Fibroblast of skin of back (primary cell): ENCODE measurements around the gene CCNC.
A peak's percentile ranks its signal among the peaks of the same experiment; 100 is the strongest.
"Not testable (repeated sequence)": the region's sequence is repeated elsewhere in the genome, so short reads cannot be mapped to it uniquely, and the experiment has no call there.

Experiments used
- DNase-seq: peaks from one replicate; pipeline ENCODE4 v3.0.0-alpha.2; 2013

Gene CCNC

DNA sequence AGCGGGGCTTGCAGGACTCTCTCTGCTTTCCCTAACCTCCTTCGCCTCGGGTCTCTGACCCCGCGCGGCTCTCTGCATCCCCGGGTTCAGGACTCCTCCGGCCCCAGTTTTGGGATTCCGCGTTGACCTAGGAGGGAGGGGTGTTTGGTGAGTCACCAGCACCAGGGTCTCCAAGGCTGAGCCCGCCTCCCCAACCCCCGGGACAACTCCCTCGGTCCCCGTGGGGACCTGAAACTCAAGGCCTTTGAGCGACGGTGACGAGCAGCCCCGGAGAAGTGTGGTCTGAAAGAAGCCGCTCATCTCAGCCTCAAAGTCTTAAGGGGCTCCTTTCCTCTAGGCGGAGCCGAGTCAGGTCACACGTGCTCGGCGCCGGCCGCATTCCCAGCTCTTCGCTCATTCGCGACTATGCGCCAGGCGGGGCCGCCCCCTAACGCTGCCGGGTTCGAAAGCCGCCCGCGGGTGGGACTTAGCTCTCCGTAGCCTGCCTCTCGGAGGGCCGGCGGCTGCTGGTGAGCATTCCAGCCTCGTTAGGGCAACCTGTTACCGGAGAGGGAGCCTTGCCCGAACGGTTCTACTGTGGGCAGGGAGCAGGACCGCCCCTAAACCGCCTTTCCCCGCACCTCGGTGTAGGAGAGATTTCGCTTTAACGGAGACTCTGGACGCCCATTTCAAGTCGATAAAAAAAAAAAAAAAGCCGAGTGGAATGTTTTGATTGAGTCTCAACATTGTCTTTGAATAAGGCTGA is 35.1 kb upstream of the CCNC start:
- peak; percentile 26 for DNase-seq

DNA sequence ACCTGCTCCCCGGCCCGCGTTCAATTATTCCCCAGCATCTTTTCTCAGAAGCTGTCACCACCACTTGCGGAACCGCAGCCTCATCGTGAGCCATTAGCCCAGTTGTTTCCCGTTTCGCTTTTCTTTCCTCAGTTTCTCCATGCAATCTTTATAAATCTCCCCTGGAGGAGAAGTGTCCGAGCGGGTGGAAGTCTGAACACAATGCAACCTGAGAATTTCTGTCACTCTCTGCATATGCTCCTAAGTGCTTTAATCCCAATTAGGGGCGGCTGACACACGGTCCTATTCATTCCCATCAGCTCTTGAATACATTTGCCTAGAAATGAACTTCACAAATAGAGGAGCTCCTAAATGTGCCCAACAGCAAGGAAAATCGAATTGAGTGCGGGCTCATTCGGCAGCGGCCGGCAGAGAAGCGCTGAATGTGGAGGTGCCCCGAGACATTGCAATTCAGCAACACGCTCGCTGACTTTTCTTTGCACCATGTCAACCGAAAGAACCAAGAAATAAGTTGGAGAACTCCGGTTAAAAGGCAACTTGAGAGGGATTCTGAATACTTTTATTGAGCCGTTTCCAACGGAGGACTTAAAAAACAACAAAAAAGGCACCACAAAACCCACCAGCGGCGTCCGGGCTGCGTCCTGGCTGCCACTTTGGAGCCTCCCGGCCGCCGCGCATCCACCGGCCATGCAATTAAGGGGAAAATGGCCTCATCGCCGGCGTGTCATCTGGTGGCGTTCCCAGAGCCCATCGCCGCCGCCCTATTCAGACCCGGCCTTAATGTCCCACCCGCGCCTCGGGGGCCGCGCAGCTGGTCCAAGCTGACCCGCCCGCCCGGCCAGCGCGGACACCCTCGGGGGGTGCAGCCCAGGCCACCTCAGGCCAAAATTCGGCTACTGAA is 34.3 kb upstream of the CCNC start:
- no peak for DNase-seq

DNA sequence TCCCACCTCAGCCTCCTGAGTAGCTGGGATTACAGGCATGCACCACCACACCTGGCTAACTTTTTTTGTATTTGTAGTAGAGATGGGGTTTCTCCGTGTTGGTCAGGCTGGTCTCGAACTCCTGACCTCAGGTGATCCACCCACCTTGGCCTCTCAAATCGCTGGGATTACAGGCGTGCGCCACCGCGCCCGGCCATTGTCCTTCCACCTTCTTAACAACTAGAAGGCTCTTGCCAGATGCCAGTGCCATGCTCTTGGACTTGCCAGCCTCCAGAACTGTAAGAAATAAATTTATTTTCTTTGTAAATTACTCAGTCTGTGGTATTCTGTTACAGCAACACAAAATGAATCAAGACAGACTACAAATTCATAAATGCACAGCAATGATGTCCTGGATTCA is 26.2 kb upstream of the CCNC start:
- DNase-seq, result not testable (repeated sequence)

DNA sequence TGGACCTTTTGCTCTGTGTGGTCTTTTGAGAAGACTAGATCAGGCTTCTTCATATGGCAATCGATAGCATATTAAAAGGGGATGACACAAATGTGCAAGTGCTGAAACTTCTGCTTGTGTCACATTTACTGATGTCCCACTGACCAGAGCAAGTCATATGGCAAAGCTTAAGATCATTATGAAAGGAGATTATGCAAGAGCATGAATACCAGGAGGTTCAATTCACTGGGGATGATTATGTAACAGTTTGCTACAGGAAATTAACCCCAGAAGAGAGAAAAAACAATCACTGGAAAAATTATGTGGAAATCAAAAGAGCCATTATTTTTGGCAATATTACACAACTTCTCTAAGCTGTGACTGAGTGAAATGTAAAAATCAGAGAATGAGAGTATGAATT is 24.4 kb upstream of the CCNC start:
- DNase-seq, result no peak

DNA sequence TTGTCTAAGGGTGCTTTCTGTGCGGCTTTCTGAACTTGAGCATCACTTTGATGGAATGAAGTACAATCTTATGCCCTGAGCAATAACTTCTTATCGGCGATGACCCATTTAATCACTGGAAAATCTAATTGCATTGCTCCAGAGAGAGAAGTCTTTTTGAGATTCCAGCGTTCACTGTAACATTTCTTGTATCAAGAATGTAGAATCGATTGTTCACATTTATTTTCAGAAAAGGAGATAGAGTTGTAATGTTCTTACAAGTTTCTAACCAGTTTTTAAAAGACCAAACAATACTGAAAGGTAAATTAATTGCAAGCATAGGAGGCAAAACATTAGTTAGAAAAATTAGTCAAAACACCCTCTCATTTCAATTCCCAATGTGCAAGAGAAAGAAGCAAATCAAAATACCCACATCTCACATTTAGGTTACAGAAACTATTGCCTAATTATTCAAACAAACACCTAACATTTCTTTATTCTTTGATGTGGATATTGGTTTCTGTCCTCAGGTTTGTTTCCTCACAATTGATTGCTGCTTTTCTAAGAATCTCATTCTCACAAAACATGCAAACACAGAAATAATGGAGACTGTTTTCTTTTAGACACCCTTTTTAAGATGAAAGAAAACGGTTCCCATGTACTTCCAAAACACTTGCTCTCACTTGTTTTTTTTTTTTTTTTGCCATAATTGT is 23.4 kb upstream of the CCNC start:
- DNase-seq, result no peak

DNA sequence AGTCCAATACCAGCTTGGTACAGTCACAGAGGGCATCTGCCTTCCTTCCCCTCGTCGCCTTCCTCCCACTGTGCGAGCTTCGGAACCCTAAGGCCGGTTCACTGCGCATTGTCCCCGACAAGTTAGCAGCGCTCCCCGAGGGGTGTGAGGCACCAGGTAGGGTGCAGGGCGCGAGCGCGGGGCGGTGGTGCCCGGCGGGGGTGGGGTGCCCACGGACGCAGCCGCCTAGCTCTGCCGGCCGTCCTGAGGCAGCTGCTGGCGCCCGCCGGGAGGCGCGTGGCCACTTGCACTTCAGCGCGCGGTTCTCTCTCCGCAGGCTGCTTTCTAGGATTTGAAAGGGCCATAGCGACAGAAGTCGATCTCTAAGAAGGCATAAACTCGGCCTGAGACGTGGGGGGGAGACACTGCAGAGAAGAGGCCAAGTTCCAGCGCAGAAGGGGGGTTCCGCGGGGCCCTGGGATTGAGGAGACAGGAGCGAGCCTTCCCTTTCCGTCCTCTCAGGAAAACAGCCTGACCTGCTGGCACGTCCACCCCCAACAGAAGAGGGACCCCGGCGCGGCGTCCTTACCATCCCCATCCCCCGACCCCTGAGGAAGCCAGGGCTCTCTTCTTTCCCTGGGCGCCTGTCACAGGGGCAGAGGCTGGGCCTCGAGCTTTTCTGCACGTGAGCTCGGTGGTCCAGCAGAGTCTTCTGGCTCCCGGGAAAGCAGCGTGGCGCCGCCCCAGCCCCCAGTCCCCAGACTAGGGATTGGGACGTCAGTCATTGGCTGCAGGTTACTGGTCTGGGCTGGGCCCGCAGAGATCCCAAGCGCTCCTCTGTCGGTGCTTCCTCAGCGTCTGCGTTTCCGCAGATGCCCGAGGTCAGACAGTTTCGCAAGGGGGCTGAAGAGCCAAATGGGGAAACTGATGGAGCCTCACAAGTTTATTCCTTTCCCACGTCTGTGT is 22.5 kb upstream of the CCNC start:
- DNase-seq, result no peak

DNA sequence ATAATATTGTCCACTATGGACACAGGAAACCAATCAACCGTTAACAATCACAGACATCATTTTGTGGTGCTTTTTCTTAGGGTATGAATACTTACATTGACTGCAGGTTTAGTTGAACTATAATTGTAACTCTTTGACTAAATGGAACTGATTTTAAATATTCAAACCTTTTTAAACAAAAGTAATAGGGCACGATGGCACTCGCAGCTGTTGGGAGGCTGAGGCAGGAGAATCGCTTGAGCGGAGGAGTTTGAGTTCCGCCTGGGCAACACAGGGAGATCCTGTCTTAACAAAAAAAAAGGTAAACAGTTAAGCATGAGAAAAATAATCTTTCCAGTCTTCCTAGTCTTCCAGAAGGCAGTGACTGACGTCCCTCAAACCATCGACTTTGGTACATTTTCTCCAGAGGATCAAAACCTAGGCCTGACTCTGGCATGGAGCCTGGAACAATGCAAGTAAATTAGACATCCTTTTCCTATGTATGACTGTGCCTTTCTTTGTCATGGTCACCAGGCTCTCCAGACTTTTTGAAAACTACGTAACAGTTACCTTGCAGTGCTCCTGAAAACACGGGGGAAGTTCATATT is 21.5 kb upstream of the CCNC start:
- no peak for DNase-seq

DNA sequence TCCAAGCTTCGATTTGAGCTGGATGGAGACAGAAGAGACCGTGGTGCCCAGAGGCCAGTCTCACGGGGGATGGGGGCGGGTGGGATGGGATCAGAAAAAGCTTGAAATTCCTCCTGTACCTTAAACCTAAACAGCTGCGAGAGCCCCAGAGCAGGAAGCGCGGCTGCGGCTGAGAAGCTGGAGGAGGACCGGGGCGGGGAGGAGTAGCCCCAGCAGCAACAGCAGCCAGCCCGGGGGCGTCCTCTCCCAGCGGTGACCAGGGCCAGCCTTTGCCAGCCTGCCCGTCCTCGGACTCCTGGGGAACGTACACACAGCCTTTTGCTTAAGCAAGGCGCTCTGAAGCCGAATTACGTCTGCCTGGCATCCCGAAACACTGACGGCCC is 20.8 kb upstream of the CCNC start:
- DNase-seq, result no peak

DNA sequence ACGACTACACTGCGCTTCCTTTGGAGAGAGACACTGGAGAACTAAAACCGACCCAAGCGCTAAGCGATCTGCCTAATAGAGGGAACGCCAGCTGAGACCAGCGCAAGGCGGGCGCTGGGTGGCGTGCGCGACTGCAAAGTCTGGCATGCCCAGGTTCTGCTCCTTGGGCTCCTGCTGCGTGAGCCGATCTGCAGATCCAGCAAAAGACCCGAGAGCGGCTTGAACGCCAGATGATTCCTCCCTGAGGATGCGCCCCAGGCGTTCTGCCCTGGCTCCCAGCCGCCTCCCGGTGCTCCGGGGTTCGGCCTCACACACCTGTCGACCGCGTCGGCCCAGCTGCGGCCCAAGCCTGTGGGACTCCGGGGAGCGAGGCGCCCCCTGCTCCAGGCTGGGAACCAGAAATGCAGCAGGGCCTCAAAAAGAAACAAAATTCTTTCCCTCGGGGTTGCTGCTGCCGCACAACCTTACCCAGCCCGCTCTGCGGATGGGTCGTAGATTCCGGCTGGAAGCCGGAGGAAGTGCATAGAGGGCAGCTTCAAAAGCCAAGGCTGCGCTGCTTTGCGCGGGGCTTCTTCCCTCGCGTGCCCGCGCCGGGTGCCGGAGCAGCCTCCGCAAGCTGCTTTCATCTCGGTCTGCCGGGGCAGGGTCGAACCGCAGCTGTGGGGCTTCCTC is 20.3 kb upstream of the CCNC start:
- peak; percentile 62 for DNase-seq

DNA sequence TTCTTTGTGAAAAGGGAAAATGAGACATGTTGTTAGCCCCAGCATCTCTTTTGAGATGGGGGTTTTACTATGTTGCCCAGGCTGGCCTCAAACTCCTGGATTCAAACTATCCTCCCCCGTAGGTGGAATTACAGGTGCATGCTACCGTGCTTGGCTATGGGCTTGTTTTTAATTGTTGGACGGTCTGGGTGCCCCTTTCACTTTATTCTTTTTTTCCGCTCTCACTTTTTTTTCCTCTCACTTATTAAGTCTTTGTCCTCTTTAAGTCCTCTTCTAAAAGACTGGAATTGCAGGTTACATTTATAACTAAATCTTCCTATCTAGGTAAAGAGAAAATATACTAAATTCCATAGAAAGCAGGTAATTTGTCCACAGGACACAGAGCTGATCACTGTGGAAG is 19.3 kb upstream of the CCNC start:
- DNase-seq, result no peak

DNA sequence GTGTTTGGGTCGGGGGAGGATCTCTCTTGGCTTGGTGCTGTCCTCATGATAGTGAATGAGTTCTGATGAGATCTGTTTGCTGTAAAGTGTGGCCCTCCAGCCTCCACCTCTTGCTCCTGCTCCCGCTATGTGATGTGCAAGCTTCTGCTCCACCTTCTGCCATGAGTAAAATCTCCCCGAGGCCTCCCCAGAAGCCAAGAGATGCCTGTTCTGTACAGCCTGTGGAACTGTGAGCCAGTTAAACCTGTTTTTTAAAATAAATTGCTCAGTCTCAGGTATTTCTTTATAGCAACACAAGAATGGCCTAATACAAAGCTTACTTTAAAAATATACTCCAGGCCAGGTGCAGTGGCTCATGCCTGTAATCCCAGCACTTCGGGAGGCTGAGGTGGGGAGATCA is 11.3 kb upstream of the CCNC start:
- no peak for DNase-seq

DNA sequence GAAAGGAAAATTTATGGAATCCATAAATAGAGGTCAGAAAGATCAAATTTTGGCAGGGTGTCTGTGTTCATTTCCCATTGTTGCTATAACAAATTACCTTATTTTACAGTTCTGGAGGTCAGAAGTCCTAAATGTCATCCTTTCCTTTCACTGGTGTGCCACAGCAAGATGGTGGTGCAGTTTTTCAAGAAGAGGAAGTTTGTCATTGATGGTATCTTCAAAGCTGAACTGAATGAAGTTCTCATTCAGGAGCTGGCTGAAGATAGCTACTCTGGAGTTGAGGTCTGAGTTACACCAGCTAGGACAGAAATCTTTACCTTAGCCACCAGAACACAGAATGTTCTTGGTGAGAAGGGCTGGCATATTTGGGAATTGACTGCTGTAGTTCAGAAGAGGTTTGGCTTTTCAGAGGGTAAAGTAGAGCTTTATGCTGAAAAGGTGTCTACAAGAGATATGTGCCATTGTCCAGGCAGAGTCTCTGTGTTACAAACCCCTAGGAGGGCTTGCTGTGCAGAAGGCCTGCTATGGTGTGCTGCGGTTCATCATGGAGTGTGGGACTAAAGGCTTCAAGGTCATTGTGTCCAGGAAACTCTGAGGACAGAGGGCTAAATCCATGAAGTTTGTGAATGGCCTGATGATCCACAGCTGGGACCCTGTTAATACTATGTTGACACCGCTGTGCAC is 7.2 kb upstream of the CCNC start:
- no peak for DNase-seq

DNA sequence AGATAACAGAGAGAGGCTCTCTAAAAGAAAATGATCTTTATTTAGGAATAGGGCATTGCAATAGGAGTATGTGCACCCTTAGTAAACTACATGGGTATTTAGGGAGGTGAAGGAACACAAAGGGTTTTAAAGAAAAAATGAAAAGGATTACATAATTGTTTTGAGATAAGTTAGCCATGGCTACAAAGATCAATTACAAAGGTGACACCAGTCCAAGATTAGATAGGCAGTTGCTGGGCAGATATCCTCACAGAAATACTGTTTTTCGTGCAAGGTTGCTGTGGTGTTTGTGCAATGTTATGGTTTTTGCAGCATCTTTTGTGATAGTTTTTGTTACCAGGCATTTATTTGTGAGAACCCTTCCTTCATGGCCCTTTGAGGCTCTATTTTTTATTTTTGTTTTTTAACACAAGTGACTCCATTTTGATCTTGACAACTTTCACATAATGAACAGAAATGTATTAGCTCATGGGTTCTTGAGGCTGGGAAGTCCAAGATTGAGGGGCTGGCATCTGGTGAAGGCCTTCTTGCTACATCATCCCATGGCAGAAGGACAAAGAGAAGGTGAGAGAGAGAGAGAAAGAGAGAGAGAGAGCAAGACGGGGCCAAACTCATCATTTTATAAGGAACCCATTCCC is 5.6 kb upstream of the CCNC start:
- no peak for DNase-seq

DNA sequence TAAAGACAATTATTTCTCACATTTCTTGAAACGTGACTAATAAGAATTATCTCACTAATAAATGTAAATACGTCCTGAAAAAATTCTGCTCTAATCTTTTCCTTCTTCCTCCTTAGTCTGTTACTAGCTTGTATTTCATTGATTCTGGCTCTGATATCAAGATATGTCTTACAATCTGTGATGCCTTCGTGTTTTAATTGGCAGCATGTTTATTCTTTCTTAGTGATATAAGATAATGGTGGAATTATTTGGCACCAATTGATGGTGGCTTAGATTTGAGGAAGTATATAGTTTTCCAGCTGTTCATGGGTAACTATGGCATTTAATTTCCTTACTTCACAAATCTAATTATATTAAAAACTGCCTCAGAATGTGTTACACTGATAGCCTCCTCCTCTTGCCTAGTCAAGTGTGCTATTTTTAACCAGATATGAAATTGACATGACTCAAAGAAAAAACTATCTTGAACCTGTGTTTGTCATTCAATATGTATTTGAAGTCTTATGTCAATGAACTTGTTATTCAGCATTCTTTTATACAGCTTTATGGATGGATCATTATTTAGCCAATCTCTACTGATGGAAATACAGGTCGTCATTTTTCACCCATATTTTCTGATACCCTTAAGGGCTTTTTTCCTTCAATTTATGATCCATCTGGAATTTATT is 5.3 kb downstream of the CCNC start:
- peak; percentile 1 for DNase-seq

DNA sequence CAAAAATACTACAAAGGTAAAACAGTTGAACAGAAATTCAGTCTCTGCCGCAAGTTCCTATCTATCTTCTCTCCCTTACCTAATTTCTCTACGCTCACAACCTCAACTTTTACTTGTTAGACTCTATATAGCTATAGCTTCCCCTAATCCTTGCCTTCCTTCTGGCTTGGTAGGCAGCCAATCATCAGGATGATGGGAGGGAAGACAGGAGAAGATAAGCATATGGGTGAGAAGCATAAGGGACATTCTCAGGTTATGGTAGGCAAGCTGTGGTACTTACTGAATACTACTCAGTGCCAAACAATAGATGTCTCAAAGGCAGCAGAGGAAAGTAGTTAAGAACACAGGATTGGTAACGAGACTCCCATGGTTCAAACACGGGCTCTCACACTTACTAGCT is 7.8 kb downstream of the CCNC start:
- no peak for DNase-seq

DNA sequence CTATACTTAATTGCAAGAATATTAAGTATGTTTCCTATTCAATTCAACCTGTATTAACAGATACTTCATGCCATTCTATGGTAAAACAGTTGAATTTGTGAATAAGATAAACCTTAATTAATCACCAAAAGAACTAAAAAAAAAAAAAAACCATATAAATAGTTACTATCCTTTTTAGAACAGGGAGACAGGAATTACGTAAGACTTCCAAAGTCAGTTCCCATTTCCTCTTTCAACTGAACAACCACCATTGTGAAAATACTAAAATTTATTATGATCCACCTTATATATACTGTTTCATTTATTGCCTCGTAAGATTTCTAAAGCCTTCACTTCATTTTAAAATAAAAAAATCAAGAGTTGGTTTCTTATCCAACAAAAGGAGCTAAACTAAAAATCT is 9.4 kb downstream of the CCNC start:
- no peak for DNase-seq

DNA sequence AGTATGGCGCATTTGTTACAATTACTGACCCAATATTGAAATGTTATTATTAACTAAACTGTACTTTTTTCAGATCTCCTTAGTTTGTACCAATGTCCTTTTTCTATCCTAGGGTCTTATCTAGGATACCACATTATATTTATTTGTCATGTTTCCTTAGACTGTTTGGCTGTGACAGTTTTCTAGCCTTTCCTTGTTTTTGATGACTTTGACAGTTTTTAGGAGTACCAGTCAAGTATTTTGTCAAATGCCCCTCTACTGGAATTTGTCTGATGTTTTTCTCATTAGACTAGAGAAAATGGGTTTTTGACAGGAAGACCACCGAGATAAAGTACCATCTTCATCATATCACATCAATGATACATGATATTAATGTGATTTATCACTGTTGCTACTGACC is 14.6 kb downstream of the CCNC start:
- no peak for DNase-seq

DNA sequence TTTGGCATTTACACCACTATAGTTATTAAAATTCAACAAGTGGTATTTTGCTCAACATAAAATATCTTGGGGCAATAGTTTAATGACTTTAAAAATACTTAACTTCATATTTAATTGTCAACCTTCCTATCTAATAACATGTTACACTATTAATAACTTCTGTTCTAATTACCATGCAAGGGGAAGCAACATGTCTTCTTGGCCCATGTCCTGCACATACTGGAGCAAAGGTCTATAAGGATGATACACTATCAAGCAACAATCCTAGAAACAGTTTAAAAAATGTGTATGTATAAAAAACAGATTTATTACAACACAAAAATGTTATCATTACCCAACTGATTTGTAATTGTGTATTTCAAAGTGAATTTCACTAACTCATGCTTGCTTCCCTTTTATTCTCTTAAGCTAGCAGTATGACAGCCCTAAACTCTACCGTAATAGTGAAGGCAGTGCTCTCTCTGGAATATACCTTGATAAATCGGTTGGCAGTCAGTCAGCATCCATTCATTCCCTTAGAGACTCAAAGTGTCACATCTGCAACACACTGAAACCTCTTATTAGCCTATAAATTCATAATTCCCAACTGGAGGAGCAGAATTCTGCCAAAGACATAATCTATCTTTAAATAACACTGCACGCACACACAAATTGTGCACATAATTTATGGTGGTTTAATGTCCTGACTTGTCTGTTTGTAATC is 18.3 kb downstream of the CCNC start:
- no peak for DNase-seq

DNA sequence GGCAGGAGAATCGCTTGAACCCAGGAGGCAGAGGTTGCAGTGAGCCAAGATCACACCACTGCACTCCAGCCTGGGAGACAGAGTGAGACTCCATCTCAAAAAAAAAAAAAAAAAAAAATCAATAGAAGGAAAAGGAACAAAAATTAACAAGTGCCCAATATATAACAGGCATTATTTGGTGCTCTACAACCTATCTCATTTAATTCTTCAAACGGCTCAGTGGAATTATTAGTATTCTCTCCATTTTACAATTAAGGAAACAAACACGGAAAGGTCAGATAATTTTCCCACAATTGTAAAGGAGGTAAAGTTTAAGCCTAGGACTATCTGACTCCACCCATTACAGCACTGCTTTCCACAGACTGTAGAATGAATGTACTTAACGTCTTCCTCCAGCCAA is 19.8 kb downstream of the CCNC start:
- DNase-seq, result no peak
